RWPE2 (cell line): ENCODE data around the gene CASKIN2.

Experiments
- ATAC-seq: fragments of 200-7000 bp; cut with Tn5 transposase; 3 replicates; pipeline ENCODE4 v1.9.1; 2021; ENCODE audit warnings: low read depth
- DNase-seq: peaks from one replicate; pipeline ENCODE4 v3.0.0-alpha.2; 2020; ENCODE audit warnings: low spot score
- H3K27ac ChIP-seq: fragments of 450-650 bp; 2 replicates; pipeline ENCODE4 v1.5.1; 2017; ENCODE audit warnings: mild to moderate bottlenecking; ENCODE audit not compliant: poor library complexity, severe bottlenecking
- H3K27me3 ChIP-seq: fragments of 250-450 bp; sonication (Bioruptor Pico); 2 replicates; pipeline ENCODE4 v1.5.1; 2021; ENCODE audit warnings: mild to moderate bottlenecking, moderate library complexity; ENCODE audit not compliant: insufficient read depth, poor library complexity, severe bottlenecking
- H3K36me3 ChIP-seq: fragments of 250-450 bp; sonication (Bioruptor Pico); 2 replicates; pipeline ENCODE4 v1.5.1; 2020; ENCODE audit warnings: low read depth, mild to moderate bottlenecking, moderate library complexity
- H3K4me1 ChIP-seq: fragments of 250-450 bp; sonication (Bioruptor Pico); 2 replicates; pipeline ENCODE4 v1.5.1; 2021; ENCODE audit warnings: mild to moderate bottlenecking, moderate library complexity; ENCODE audit not compliant: insufficient read depth, poor library complexity, severe bottlenecking
- H3K4me3 ChIP-seq: fragments of 250-450 bp; sonication (Bioruptor Pico); 2 replicates; pipeline ENCODE4 v1.5.1; 2021; ENCODE audit warnings: mild to moderate bottlenecking, moderate library complexity; ENCODE audit not compliant: severe bottlenecking
- H3K9me3 ChIP-seq: fragments of 250-450 bp; sonication (Bioruptor Pico); 2 replicates; pipeline ENCODE4 v1.5.1; 2021; ENCODE audit warnings: mild to moderate bottlenecking, moderate library complexity; ENCODE audit not compliant: severe bottlenecking
- TF ChIP-seq, protein P1 (sequence below): fragments of 450-650 bp; IDR thresholded peaks from one replicate; pipeline ENCODE4 v1.5.1; 2017; ENCODE audit warnings: mild to moderate bottlenecking, moderate library complexity; ENCODE audit not compliant: poor library complexity, severe bottlenecking

CASKIN2 gene

DNA sequence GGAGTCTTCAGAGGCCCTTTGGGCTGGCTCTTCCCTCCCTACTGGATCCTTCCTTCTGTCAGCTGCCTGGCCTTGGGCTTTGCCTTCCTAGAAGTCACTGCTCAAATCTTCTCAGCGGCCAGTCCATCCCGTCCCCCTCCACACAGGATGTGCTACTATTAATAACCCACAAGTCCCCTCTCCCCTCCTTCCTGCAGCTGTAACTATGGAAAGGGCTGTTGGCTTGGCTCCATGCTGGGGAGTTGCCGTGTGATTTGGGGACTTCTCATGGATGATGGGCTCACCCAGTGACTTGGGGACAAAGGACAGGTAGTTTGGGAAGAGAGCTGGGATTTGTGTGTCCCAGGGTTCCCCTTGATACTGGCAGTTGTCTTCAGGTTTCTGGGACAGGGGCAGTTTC, 39.5 kb downstream of the CASKIN2 start:
- peaks cover 26% of the 10 kb centered on the region for H3K36me3 ChIP-seq
- TF ChIP-seq, protein P1, sequence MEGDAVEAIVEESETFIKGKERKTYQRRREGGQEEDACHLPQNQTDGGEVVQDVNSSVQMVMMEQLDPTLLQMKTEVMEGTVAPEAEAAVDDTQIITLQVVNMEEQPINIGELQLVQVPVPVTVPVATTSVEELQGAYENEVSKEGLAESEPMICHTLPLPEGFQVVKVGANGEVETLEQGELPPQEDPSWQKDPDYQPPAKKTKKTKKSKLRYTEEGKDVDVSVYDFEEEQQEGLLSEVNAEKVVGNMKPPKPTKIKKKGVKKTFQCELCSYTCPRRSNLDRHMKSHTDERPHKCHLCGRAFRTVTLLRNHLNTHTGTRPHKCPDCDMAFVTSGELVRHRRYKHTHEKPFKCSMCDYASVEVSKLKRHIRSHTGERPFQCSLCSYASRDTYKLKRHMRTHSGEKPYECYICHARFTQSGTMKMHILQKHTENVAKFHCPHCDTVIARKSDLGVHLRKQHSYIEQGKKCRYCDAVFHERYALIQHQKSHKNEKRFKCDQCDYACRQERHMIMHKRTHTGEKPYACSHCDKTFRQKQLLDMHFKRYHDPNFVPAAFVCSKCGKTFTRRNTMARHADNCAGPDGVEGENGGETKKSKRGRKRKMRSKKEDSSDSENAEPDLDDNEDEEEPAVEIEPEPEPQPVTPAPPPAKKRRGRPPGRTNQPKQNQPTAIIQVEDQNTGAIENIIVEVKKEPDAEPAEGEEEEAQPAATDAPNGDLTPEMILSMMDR = no peak
- H3K4me3 ChIP-seq = no peak overlapping the region
- H3K9me3 ChIP-seq = no peaks in the 10 kb centered on the region
- H3K4me1 ChIP-seq = no peaks in the 10 kb centered on the region
- H3K27ac ChIP-seq = no peak overlapping the region
- ATAC-seq = no peak
- H3K27me3 ChIP-seq = no peaks in the 10 kb centered on the region
- no peak for DNase-seq

DNA sequence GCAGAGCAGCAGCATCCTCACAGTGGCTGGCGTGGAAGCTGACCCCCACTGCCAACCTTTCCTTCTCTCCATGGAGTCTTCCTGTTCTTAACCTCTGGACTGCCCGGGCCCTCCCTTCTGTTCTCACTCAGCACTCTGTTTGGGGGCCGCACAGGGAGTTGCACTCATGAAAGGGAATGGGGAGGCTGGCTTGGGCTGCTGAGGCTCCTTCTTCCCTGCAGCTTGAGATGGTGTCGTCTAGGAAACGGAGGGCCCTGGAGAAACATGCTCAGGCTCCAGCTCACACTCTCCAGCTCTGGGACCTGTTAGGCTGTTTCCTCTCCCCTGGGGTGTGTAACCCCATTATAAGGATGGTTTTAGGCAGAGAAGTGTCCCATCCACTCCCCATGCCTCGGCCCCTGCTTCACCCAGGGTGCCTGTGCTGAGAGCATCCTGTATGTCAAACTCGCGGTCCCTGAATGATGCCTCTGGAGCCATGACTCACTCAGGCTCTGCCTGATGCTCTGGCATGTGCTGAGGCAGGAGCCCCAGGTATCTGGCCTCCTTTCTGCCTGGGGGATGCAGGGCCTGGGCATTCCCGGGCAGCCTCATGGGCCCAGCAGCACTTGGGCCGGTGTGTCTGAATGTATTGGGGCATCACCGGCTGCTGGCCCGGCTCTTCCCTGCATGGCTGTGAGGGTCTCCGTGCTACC, 40.0 kb downstream of the CASKIN2 start:
- no peaks in the 10 kb centered on the region for H3K4me1 ChIP-seq
- H3K27me3 ChIP-seq = no peaks in the 10 kb centered on the region
- TF ChIP-seq, protein P1 = no peak
- H3K27ac ChIP-seq = no peak overlapping the region
- H3K36me3 ChIP-seq = peaks cover 26% of the 10 kb centered on the region
- no peaks in the 10 kb centered on the region for H3K9me3 ChIP-seq
- 0 out of 3 replicates have a peak, but pooled peaks have one; percentile 48 for ATAC-seq
- H3K4me3 ChIP-seq = no peak overlapping the region
- no peak for DNase-seq

DNA sequence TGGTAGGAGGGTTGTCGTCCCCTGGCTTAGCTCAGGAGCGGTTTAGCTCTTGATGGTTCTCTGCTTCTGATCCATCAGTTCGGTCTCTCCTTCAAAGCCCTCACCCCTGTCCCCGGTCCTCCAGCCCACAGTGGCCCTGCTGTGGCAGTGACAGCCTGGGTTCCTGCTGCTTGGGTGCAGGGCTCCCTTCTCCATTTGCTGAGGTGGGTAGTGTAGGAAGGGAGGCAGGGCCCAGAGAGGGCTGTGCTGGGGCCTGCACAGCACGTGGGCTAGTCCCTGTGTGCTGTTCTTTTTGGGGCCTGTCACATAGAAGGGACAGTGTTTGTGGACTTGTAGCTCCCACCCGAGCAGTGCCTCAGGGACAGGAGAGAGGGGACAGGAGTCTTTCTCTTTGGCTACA, 40.6 kb downstream of the CASKIN2 start:
- Histone ChIP-seq H3K9me3 (no peaks in the 10 kb centered on the region), H3K27ac (no peak overlapping the region), H3K36me3 (peaks cover 26% of the 10 kb centered on the region), H3K4me3 (no peak overlapping the region), H3K4me1 (no peaks in the 10 kb centered on the region), H3K27me3 (no peaks in the 10 kb centered on the region)
- TF ChIP-seq, protein P1 = no peak
- no peak for ATAC-seq
- no peak for DNase-seq

DNA sequence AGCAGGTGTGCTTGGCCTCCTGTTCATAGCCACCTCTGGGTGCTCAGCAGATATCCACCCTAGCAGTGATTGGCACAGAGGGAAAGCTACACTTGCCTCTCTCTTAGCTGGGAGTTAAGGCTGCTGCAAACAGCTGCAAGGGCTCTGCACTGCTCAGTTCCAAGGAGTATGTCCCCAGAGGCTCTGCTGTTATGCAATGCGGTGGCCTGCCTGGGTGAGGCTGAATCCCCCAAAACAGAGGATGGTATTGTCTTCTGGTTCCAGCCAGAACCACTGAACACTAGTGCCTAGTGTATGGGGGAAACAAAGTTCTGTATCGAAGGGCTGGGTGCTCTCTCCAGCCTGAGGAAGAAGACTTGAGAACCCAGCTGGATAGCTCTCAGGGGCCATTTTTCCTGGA, 42.1 kb downstream of the CASKIN2 start:
- Histone ChIP-seq H3K36me3 (peaks cover 26% of the 10 kb centered on the region), H3K9me3 (no peaks in the 10 kb centered on the region), H3K4me1 (no peaks in the 10 kb centered on the region), H3K27ac (no peak overlapping the region), H3K4me3 (no peak overlapping the region), H3K27me3 (no peaks in the 10 kb centered on the region)
- TF ChIP-seq, protein P1 = no peak
- DNase-seq = no peak
- ATAC-seq = no peak

DNA sequence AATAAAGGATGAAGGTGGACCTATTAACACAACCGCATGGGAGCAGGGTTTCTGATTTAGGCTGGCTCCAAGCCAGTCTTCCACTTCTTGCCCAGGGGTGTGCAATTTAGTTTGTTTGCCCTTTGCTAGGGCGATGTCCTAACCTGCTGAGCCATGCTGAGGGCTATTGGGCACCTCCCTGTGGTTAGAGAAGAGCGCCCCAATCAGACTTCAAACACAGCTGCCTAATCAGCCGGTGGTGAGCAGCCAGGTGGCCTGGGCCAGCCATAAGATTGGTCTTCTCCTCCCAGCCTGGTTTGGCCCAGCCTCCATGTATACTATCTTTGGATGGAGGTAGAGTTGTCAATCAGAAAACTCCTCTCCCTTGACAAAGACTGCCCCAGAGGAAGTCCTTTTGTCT, 43.2 kb downstream of the CASKIN2 start:
- ATAC-seq = no peak
- Histone ChIP-seq H3K27me3 (no peaks in the 10 kb centered on the region), H3K4me3 (no peak overlapping the region), H3K9me3 (no peaks in the 10 kb centered on the region), H3K36me3 (peaks cover 26% of the 10 kb centered on the region), H3K27ac (no peak overlapping the region), H3K4me1 (no peaks in the 10 kb centered on the region)
- no peak for DNase-seq
- TF ChIP-seq, protein P1 = no peak
